ENCODE results near the gene TSN. TPM values are rescaled to one million over a fixed set of nuclear protein-coding genes. Genes with fewer than 3 reads are reported as not detected.

TSN gene
- total RNA-seq, 1 experiment from 2014 or later = 91.5 TPM

DNA sequence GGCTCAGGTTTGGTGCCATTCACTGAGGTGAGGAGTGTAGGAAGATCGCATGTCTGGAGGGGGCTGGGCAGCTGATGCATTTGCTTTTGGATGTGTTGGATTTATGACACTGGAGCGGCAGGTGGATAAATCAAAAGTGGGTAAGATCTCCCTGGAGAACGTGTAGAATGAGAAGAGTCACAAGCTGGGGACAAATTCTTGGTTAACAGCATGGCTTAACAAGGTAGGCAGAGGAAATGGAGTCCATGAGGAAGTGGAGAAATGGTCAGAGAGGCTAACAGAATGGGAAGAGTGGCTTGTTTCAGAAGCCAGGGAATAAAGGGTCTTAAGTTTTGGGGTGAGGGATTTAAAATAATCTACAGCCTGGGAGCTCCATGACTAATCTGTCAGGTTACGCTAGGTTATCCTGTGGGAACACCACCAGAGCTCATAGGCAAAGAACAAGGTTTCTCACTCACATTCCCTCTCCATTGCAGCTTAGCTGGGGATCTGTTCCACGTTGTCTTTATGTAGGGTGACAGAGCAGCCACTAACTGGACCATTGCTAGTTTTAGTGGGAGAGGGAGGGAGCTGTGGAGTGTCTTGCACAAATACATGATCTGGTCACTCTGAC lies 12.8 kb downstream of the TSN start:
- Histone ChIP-seq H3K9me2 (ENCODE audit: insufficient read depth) (no peaks in the 10 kb centered on the region), H3K9ac (ENCODE audit: low read length) (no peak overlapping the region), H3K4me2 (ENCODE audit: low read length) (no peak overlapping the region), H4K20me1 (ENCODE audit: insufficient read depth) (no peaks in the 10 kb centered on the region), H3K4me1 (ENCODE audit: control insufficient read depth in 1 of 2, insufficient read depth in 2 of 2, low read length in 2 of 2) (no peaks in the 10 kb centered on the region), H2AFZ (ENCODE audit: low read depth, low read length, poor library complexity, severe bottlenecking) (no peak overlapping the region), H3K9me3 (ENCODE audit: control insufficient read depth in 1 of 2, insufficient read depth in 1 of 2, low read depth in 1 of 2, low read length in 2 of 2) (no peaks in the 10 kb centered on the region), H3K27me3 (ENCODE audit: insufficient read depth, low read length) (no peaks in the 10 kb centered on the region), H3K36me3 (ENCODE audit: control insufficient read depth in 1 of 2, insufficient read depth in 2 of 2, low read length in 2 of 2) (peaks cover 18 to 25% of the 10 kb centered on the region in 2 experiments; a peak in 3 of 4 replicates), H3K4me3 (replicated peaks in 1 of 2; ENCODE audit: low read depth in 1 of 2, low read length in 2 of 2) (no peak overlapping the region), H3K79me2 (ENCODE audit: insufficient read depth, low read length) (no peaks in the 10 kb centered on the region), H3K27ac (ENCODE audit: low read depth, low read length) (no peak overlapping the region)
- ChIA-PET RAD21 (ENCODE audit: low non-redundant PET in 1 of 2, low total read pairs in 2 of 2, uncharacterized antibody in 2 of 2, unreplicated experiment in 2 of 2) (no interaction called here), CTCF (no interaction called here), POLR2A (no interaction called here)
- DNase-seq (ENCODE audit: low read depth, low spot score) (no peak), ATAC-seq (no peak)
- TF ChIP-seq CBX3 (IDR thresholded peaks at IDR 0.05; ENCODE audit: low read depth) = no peak
- TF ChIP-seq POLR2A (IDR thresholded peaks at IDR 0.05; ENCODE audit: borderline replicate concordance, extremely low read depth, insufficient read depth, insufficient read length) = no peak
- TF ChIP-seq YY1 (IDR thresholded peaks at IDR 0.05; ENCODE audit: extremely low read depth, insufficient replicate concordance, low read depth, low read length) = no peak
- no peak for TF ChIP-seq RAD21 (IDR thresholded peaks at IDR 0.05; ENCODE audit: low read depth)
- no peak for TF ChIP-seq MAX (IDR thresholded peaks at IDR 0.05)
- TF ChIP-seq ELF1 (IDR thresholded peaks at IDR 0.05; ENCODE audit: borderline replicate concordance, low read depth) = no peak
- no peak for TF ChIP-seq ATF3 (IDR thresholded peaks at IDR 0.05)
- TF ChIP-seq EZH2phosphoT487 (IDR thresholded peaks at IDR 0.05; ENCODE audit: borderline replicate concordance) = no peak
- TF ChIP-seq ZFX (IDR thresholded peaks at IDR 0.05) = no peak
- TF ChIP-seq EZH2 (IDR thresholded peaks at IDR 0.05) = no peak
- TF ChIP-seq TCF7L2 (IDR thresholded peaks at IDR 0.05; ENCODE audit: borderline replicate concordance, extremely low read depth, insufficient read depth, insufficient read length) = no peak
- TF ChIP-seq POLR2AphosphoS5 (IDR thresholded peaks at IDR 0.05; ENCODE audit: low read depth, low read length) = no peak
- no peak for TF ChIP-seq FOSL1 (IDR thresholded peaks at IDR 0.05; ENCODE audit: low read depth)
- BruUV-seq (replicated peaks) = no TSS peak
- intact Hi-C loops (cut with micrococcal nuclease) = no loop called here
